ENCODE data around the gene SLC26A1.

GRCh38 chr4:982291-982690, 10.9 kb downstream of the SLC26A1 start:
- TF ChIP-seq CTCF (IDR thresholded peaks at IDR 0.05) (no peak), POLR2A (IDR thresholded peaks at IDR 0.05) (no peak), POLR2AphosphoS5 (IDR thresholded peaks at IDR 0.05) (no peak)
